Neuronal stem cell (in vitro differentiated cells): ENCODE data around the gene COL6A3.

Experiments
- DNase-seq: peaks from one replicate; pipeline ENCODE4 v3.0.0-alpha.2; 2013; ENCODE audit warnings: low spot score
- H2AFZ ChIP-seq: one replicate; pipeline ENCODE4 v1.6.1; 2013; ENCODE audit warnings: mild to moderate bottlenecking, low read length, inconsistent platforms
- H2AK5ac ChIP-seq: 2 replicates; pipeline ENCODE4 v1.6.1; 2013; ENCODE audit warnings: low read depth, mild to moderate bottlenecking, inconsistent platforms, low read length, moderate library complexity, mixed read lengths
- H2BK120ac ChIP-seq: 2 replicates; pipeline ENCODE4 v1.6.1; 2013; ENCODE audit warnings: low read depth, mild to moderate bottlenecking, inconsistent platforms, low read length, moderate library complexity, mixed read lengths
- H2BK12ac ChIP-seq: one replicate; pipeline ENCODE4 v1.6.1; 2013; ENCODE audit warnings: low read length, inconsistent platforms
- H2BK15ac ChIP-seq: 2 replicates; pipeline ENCODE4 v1.6.1; 2013; ENCODE audit warnings: mild to moderate bottlenecking, low read length, inconsistent platforms, mixed read lengths
- H2BK5ac ChIP-seq: one replicate; pipeline ENCODE4 v1.6.1; 2013; ENCODE audit warnings: inconsistent platforms, mild to moderate bottlenecking, low read length, moderate library complexity
- H3K14ac ChIP-seq: one replicate; pipeline ENCODE4 v1.6.1; 2013; ENCODE audit warnings: low read length, inconsistent platforms
- H3K18ac ChIP-seq: 2 replicates; pipeline ENCODE4 v1.6.1; 2013; ENCODE audit warnings: low read length, inconsistent platforms
- H3K23ac ChIP-seq: 2 replicates; pipeline ENCODE4 v1.6.1; 2013; ENCODE audit warnings: low read depth, mild to moderate bottlenecking, mixed read lengths, low read length, inconsistent platforms; ENCODE audit not compliant: poor library complexity
- H3K27ac ChIP-seq: replicated peaks from 3 replicates; pipeline ENCODE4 v1.5.1; 2013; ENCODE audit warnings: low read length, inconsistent platforms
- H3K27me3 ChIP-seq, 3 experiments: 2 replicates each; pipeline ENCODE4 v1.6.1; 2013; ENCODE audit warnings: low read length in 3 of 3, mild to moderate bottlenecking in 2 of 3, inconsistent platforms in 1 of 3, low read depth in 1 of 3, mixed read lengths in 1 of 3, moderate library complexity in 1 of 3; ENCODE audit not compliant: control insufficient read depth in 3 of 3, insufficient read depth in 3 of 3
- H3K36me3 ChIP-seq, 2 donors: replicated peaks in 1 of 2; 2 replicates each; pipeline ENCODE4 v1.6.1; 2013; ENCODE audit warnings: low read length in 2 of 2; ENCODE audit not compliant: control insufficient read depth in 2 of 2, insufficient read depth in 2 of 2
- H3K4ac ChIP-seq: 2 replicates; pipeline ENCODE4 v1.6.1; 2013; ENCODE audit warnings: inconsistent platforms, mild to moderate bottlenecking, low read length, moderate library complexity
- H3K4me1 ChIP-seq, 2 donors: 1 replicate in 1 of 2; 2 replicates in 1 of 2; pipeline ENCODE4 v1.6.1; 2013; ENCODE audit warnings: low read length in 2 of 2, low read depth in 1 of 2; ENCODE audit not compliant: control insufficient read depth in 2 of 2, insufficient read depth in 1 of 2
- H3K4me2 ChIP-seq: one replicate; pipeline ENCODE4 v1.6.1; 2013; ENCODE audit warnings: mild to moderate bottlenecking, low read length, inconsistent platforms; ENCODE audit not compliant: insufficient read depth, poor library complexity, severe bottlenecking
- H3K4me3 ChIP-seq, 2 donors: 2 replicates each; pipeline ENCODE4 v1.5.1; 2013; ENCODE audit warnings: low read length in 2 of 2, mild to moderate bottlenecking in 2 of 2, inconsistent platforms in 1 of 2, moderate library complexity in 1 of 2
- H3K79me1 ChIP-seq: one replicate; pipeline ENCODE4 v1.6.1; 2013; ENCODE audit warnings: low read depth, mild to moderate bottlenecking, inconsistent platforms, low read length, moderate library complexity
- H3K9ac ChIP-seq: one replicate; pipeline ENCODE4 v1.6.1; 2013; ENCODE audit warnings: mild to moderate bottlenecking, low read depth, low read length, inconsistent platforms; ENCODE audit not compliant: poor library complexity
- H3K9me3 ChIP-seq, 2 donors: replicated peaks in 1 of 2; 2 replicates each; pipeline versions ENCODE3 to v1.6.1; 2013; ENCODE audit warnings: low read length in 2 of 2, mild to moderate bottlenecking in 2 of 2, inconsistent platforms in 1 of 2, low read depth in 1 of 2, mixed read lengths in 1 of 2, moderate library complexity in 1 of 2; ENCODE audit not compliant: control insufficient read depth in 2 of 2, insufficient read depth in 1 of 2
- H4K8ac ChIP-seq: one replicate; pipeline ENCODE4 v1.6.1; 2013; ENCODE audit warnings: low read depth, mild to moderate bottlenecking, inconsistent platforms, low read length, moderate library complexity
- H4K91ac ChIP-seq: one replicate; pipeline ENCODE4 v1.6.1; 2013; ENCODE audit warnings: low read length, low read depth, mild to moderate bottlenecking, inconsistent platforms; ENCODE audit not compliant: poor library complexity
- WGBS, 2 donors: extraction: QIAGEN DNeasy Blood & Tissue Kit; methylation state at CpG; one replicate each; pipeline ENCODE4 v1.1.7; 2013; ENCODE audit warnings: missing lambda C conversion rate in 2 of 2, mixed read lengths in 1 of 2; ENCODE audit not compliant: insufficient read length in 2 of 2, insufficient replicate concordance in 1 of 2; ENCODE audit errors: extremely low coverage in 2 of 2; 5-methylcytosine and 5-hydroxymethylcytosine counted together

The COL6A3 gene

GRCh38 chr2:237457388-237457941, 43.5 kb upstream of the COL6A3 start:
- Histone ChIP-seq H3K4me2 (no peak overlapping the region), H2BK12ac (no peak overlapping the region), H3K4me3 (no peak overlapping the region), H3K27me3 (no peaks in the 10 kb centered on the region), H3K9me3 (no peaks in the 10 kb centered on the region), H3K79me1 (no peaks in the 10 kb centered on the region), H2BK5ac (no peak overlapping the region), H2BK120ac (no peak overlapping the region), H3K4ac (no peak overlapping the region), H3K36me3 (no peaks in the 10 kb centered on the region), H2AFZ (no peak overlapping the region), H3K4me1 (no peaks in the 10 kb centered on the region), H2AK5ac (no peak overlapping the region), H2BK15ac (no peak overlapping the region), H4K91ac (no peak overlapping the region), H3K14ac (no peak overlapping the region), H3K27ac (no peak overlapping the region), H3K23ac (no peak overlapping the region), H3K18ac (no peak overlapping the region), H3K9ac (no peak overlapping the region), H4K8ac (no peak overlapping the region)
- no peak for DNase-seq
- 100% methylated on average over 1 of the region's 2 CpGs; no CpG with 5 or more reads in 1 of the 2 donors for WGBS, 2 donors

GRCh38 chr2:237456200-237456843, 42.4 kb upstream of the COL6A3 start:
- H3K9ac ChIP-seq, result no peak overlapping the region
- H3K23ac ChIP-seq, result peak overlapping the region; percentile 35
- no peak overlapping the region for H2BK12ac ChIP-seq
- no peak overlapping the region for H2BK5ac ChIP-seq
- H3K4ac ChIP-seq, result no peak overlapping the region
- no peak overlapping the region for H3K4me3 ChIP-seq
- H3K27ac ChIP-seq, result no peak overlapping the region
- H3K4me1 ChIP-seq, result no peaks in the 10 kb centered on the region
- no peak overlapping the region for H2AK5ac ChIP-seq
- no peak overlapping the region for H3K4me2 ChIP-seq
- H3K27me3 ChIP-seq, result no peaks in the 10 kb centered on the region
- no peak overlapping the region for H3K14ac ChIP-seq
- no peaks in the 10 kb centered on the region for H3K9me3 ChIP-seq
- H4K91ac ChIP-seq, result no peak overlapping the region
- no peak overlapping the region for H2BK120ac ChIP-seq
- no peak overlapping the region for H4K8ac ChIP-seq
- no peak overlapping the region for H2AFZ ChIP-seq
- no CpG with 5 or more reads among the region's 11 CpGs for WGBS, 2 donors
- H3K36me3 ChIP-seq, result no peaks in the 10 kb centered on the region
- no peak overlapping the region for H3K18ac ChIP-seq
- no peak overlapping the region for H2BK15ac ChIP-seq
- DNase-seq, result no peak
- no peaks in the 10 kb centered on the region for H3K79me1 ChIP-seq

- Histone ChIP-seq H3K14ac (no peak overlapping the region), H3K4me2 (no peak overlapping the region), H3K4me1 (no peaks in the 10 kb centered on the region), H3K4me3 (no peak overlapping the region), H3K27ac (no peak overlapping the region), H4K91ac (no peak overlapping the region), H2BK120ac (no peak overlapping the region), H3K9me3 (no peaks in the 10 kb centered on the region), H2BK12ac (no peak overlapping the region), H2BK5ac (no peak overlapping the region), H3K9ac (no peak overlapping the region), H2BK15ac (no peak overlapping the region), H3K23ac (no peak overlapping the region), H4K8ac (no peak overlapping the region), H3K18ac (no peak overlapping the region), H3K36me3 (no peaks in the 10 kb centered on the region), H3K27me3 (no peaks in the 10 kb centered on the region), H2AK5ac (no peak overlapping the region), H3K4ac (no peak overlapping the region), H2AFZ (no peak overlapping the region), H3K79me1 (no peaks in the 10 kb centered on the region)
- no CpG with 5 or more reads among the region's 5 CpGs for WGBS, 2 donors
- DNase-seq, result no peak
These were observed 41.8 kb upstream of the COL6A3 start for GRCh38 chr2:237455764-237456163.

- Histone ChIP-seq H2BK5ac (no peak overlapping the region), H3K23ac (no peak overlapping the region), H3K79me1 (no peaks in the 10 kb centered on the region), H4K8ac (no peak overlapping the region), H3K27ac (no peak overlapping the region), H3K9me3 (no peaks in the 10 kb centered on the region), H2AFZ (no peak overlapping the region), H2BK120ac (no peak overlapping the region), H3K14ac (no peak overlapping the region), H2BK12ac (no peak overlapping the region), H3K4ac (no peak overlapping the region), H4K91ac (no peak overlapping the region), H2AK5ac (no peak overlapping the region), H3K4me2 (no peak overlapping the region), H3K18ac (no peak overlapping the region), H3K4me1 (no peaks in the 10 kb centered on the region), H2BK15ac (no peak overlapping the region), H3K27me3 (peaks cover 0 to 3% (median 0%) of the 10 kb centered on the region in 3 experiments), H3K4me3 (no peak overlapping the region), H3K9ac (no peak overlapping the region), H3K36me3 (no peaks in the 10 kb centered on the region)
- WGBS, 2 donors, result no CpG with 5 or more reads among the region's 3 CpGs
- DNase-seq, result no peak
These were observed 39.7 kb upstream of the COL6A3 start for GRCh38 chr2:237453671-237454070.
